Lung (tissue), 12 donors: ENCODE results near the gene KCNMA1. TPM values are rescaled to one million over a fixed set of nuclear protein-coding genes. Genes with fewer than 3 reads are reported as not detected.

ENCODE experiments used
- ATAC-seq: fragments of 200-7000 bp; cut with Tn5 transposase; one replicate; pipeline ENCODE4 v1.9.1; 2020; ENCODE audit warnings: moderate number of reproducible peaks; ENCODE audit not compliant: insufficient read depth, low FRiP score
- DNase-seq, 3 donors: peaks; one replicate each; pipeline ENCODE4 v3.0.0-alpha.2; 2013 to 2017
- H3K27ac ChIP-seq, 2 donors: one replicate each; pipeline ENCODE4 v1.5.1; 2013; ENCODE audit warnings: mild to moderate bottlenecking in 2 of 2, moderate library complexity in 2 of 2, control low read depth in 1 of 2, inconsistent platforms in 1 of 2, low read depth in 1 of 2, low read length in 1 of 2
- H3K27me3 ChIP-seq, 3 donors: one replicate each; pipeline ENCODE4 v1.5.1; 2013; ENCODE audit warnings: low read length in 2 of 3; ENCODE audit not compliant: control insufficient read depth in 3 of 3, insufficient read depth in 3 of 3
- H3K36me3 ChIP-seq, 4 donors: one replicate each; pipeline ENCODE4 v1.5.1; 2013; ENCODE audit warnings: low read length in 4 of 4, mild to moderate bottlenecking in 1 of 4, moderate library complexity in 1 of 4; ENCODE audit not compliant: control insufficient read depth in 4 of 4, insufficient read depth in 4 of 4
- H3K4me1 ChIP-seq, 5 donors: one replicate each; pipeline ENCODE4 v1.5.1; 2013; ENCODE audit warnings: low read length in 5 of 5, mild to moderate bottlenecking in 2 of 5, moderate library complexity in 1 of 5; ENCODE audit not compliant: control insufficient read depth in 5 of 5, insufficient read depth in 5 of 5
- H3K4me3 ChIP-seq: one replicate; pipeline ENCODE4 v1.5.1; 2013; ENCODE audit warnings: mild to moderate bottlenecking, control low read depth, moderate library complexity
- H3K9ac ChIP-seq, 2 donors: one replicate each; pipeline ENCODE4 v1.5.1; 2013; ENCODE audit warnings: low read length in 2 of 2, control low read depth in 1 of 2; ENCODE audit not compliant: insufficient read depth in 1 of 2
- H3K9me3 ChIP-seq, 4 donors: one replicate each; pipeline ENCODE4 v1.5.1; 2013; ENCODE audit warnings: low read length in 3 of 4, mild to moderate bottlenecking in 1 of 4, moderate library complexity in 1 of 4; ENCODE audit not compliant: control insufficient read depth in 4 of 4, insufficient read depth in 3 of 4
- WGBS, 2 donors: extraction: QIAGEN DNeasy Blood & Tissue Kit; methylation state at CpG; one replicate each; pipeline ENCODE4 v1.1.7; 2013; 5-methylcytosine and 5-hydroxymethylcytosine counted together
- polyA plus RNA-seq, 2 donors: library from polyadenylated mRNA; stranded (reverse); fragments of 200-250 nt; gene quantifications; one replicate each; pipeline ENCODE4 v1.2.1, GENCODE V29; 2013
- total RNA-seq, 2 donors: library from RNA; depleted of rRNA in 1 of 2; stranded (reverse); fragments of >200 nt in 1 of 2; gene quantifications; one replicate each; pipeline ENCODE4 v1.2.1, GENCODE V29; 2014 to 2021
- TF ChIP-seq, protein P1 (sequence below): IDR thresholded peaks from 2 replicates; pipeline ENCODE4 v1.5.1; 2012; ENCODE audit warnings: mild to moderate bottlenecking; ENCODE audit errors: control extremely low read depth, extremely low read depth
- donor health status: control.
- donor health status: control.
- donor health status: Bipolar disorder and iron deficiency.
- donor health status: healthy.
- donor health status: DM: yes; HTN: yes; CAD: no.

KCNMA1 gene
- total and polyA plus RNA-seq, 4 donors = 3.8 to 13.0 (median 5.5) TPM

DNA sequence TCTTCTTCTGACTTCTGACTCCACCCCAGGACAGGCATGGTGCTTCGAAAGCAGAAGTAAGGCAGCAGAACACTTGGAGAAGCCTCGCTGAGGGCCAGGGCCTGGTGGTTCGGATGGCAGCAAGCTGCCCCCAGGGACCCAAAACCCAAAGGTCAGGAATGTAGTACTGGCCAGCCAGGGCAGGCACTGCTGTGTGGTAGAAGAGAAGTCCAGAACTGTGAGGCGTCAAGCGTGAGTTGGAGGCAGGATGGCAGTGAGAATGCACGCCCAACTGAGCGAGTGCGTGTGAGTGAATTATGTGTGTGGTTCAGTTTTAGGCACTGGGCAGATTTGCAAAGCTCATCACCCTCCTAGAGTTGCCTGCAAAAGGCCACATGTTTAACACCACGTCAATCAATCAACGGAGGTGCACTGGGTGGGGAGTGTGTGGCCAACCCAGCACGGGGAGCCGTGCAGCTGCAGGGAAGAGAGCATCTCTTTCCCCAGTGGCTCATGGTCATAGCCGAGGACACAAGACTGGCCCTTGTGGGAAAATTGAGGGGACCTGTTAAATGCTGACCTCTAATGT, 144.3 kb downstream of the KCNMA1 start:
- no peaks in the 10 kb centered on the region for H3K9me3 ChIP-seq
- no peak for DNase-seq

DNA sequence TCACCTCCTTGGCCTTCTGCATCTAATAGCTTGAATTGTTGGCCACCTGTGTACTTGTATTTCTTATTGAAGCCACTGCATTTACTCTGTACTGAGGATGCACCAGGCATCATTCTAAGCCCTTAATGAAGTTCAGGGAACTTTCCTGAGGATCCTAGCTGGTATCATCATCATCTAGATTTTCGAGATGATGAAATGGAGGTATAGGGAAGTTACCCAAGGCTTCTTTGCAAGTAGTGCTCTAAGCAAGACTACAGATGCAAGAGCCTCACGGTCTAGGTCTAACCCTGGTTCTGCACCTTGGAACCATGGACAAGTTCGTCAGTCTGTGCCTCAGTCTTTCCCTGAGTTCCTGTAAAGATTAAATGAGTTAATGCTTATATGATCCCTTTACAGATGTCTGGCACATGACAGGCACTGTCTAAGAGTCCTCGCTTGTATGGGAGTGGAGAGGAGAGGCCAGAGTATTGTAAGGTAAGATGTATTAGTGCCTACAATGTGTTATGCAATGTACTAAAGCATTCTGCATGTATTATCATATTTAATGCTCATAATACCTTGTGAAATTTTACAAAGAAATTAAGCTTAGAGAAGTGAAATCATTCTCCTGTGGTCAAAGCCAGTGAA, 145.1 kb downstream of the KCNMA1 start:
- no peak for ATAC-seq
- WGBS, 2 donors = 70 to 76% methylated on average over 4 of the region's 4 CpGs
- TF ChIP-seq, protein P1, sequence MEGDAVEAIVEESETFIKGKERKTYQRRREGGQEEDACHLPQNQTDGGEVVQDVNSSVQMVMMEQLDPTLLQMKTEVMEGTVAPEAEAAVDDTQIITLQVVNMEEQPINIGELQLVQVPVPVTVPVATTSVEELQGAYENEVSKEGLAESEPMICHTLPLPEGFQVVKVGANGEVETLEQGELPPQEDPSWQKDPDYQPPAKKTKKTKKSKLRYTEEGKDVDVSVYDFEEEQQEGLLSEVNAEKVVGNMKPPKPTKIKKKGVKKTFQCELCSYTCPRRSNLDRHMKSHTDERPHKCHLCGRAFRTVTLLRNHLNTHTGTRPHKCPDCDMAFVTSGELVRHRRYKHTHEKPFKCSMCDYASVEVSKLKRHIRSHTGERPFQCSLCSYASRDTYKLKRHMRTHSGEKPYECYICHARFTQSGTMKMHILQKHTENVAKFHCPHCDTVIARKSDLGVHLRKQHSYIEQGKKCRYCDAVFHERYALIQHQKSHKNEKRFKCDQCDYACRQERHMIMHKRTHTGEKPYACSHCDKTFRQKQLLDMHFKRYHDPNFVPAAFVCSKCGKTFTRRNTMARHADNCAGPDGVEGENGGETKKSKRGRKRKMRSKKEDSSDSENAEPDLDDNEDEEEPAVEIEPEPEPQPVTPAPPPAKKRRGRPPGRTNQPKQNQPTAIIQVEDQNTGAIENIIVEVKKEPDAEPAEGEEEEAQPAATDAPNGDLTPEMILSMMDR = no peak
- no peaks in the 10 kb centered on the region for H3K4me1 ChIP-seq
- no peaks in the 10 kb centered on the region for H3K9me3 ChIP-seq
- no peaks in the 10 kb centered on the region for H3K36me3 ChIP-seq
- no peak for DNase-seq
- no peak overlapping the region for H3K9ac ChIP-seq
- H3K27me3 ChIP-seq = no peaks in the 10 kb centered on the region
- no peak overlapping the region for H3K4me3 ChIP-seq
- no peak overlapping the region for H3K27ac ChIP-seq

More for the DNA sequence above, 144.3 kb downstream of the KCNMA1 start:
- no peaks in the 10 kb centered on the region for H3K27me3 ChIP-seq
- H3K36me3 ChIP-seq = no peaks in the 10 kb centered on the region
- H3K27ac ChIP-seq = no peak overlapping the region
- no peak overlapping the region for H3K4me3 ChIP-seq
- no peak for ATAC-seq
- WGBS, 2 donors = 88% methylated on average over 13 of the region's 13 CpGs
- no peak overlapping the region for H3K9ac ChIP-seq
- TF ChIP-seq, protein P1 = no peak
- no peaks in the 10 kb centered on the region for H3K4me1 ChIP-seq

DNA sequence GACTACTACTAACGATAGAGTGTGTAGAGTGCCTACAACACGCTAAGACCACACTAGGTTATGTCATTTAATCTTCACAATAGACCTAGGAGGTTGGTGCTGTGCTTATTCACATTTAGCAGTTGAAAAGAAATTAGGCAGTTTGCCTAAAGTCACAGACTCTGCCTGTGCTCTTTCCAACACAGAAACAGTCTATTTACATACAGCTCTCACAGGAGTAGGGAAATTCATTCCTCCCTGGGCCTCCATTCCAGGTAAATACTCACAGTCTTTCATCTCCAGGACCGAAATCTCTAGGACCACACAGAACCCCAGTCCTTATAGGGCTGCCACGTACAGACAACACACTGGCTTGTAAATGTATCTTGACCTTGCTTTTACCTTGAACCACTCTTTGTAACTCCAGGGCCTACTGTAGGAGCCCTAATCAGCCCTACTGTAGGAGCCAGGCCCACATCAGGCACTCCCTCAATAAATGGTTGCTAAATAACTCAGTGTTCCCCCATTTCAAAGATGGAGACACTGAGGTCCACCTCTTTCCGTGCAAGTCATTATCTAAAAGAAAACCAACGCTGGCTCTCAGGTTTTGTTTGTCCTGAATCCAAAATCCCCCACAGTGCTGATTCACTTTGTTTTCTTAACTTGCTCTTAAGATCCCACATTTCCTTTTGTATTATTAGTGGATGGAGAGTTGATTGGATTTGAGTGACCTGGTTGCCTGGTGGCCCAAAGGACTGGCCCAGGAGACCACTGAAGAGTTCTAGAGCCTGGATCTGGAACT, 146.9 kb downstream of the KCNMA1 start:
- Histone ChIP-seq H3K4me1 (no peaks in the 10 kb centered on the region), H3K9me3 (no peaks in the 10 kb centered on the region), H3K9ac (no peak overlapping the region), H3K27me3 (no peaks in the 10 kb centered on the region), H3K27ac (no peak overlapping the region), H3K36me3 (no peaks in the 10 kb centered on the region), H3K4me3 (no peak overlapping the region)
- 71 to 79% methylated on average over 6 of the region's 6 CpGs for WGBS, 2 donors
- DNase-seq (peak; percentile 24 to 66 (median 25)), ATAC-seq (no peak)
- TF ChIP-seq, protein P1 = no peak
